Osteoblast (primary cell): ENCODE measurements around the gene FOXO6. TPM values are rescaled to one million over a fixed set of nuclear protein-coding genes. Genes with fewer than 3 reads are reported as not detected.

Experiments used
- total RNA-seq: library from RNA; depleted of rRNA; stranded (reverse); fragments of >200 nt; gene quantifications from 2 replicates; pipeline ENCODE4 v1.2.3, GENCODE V29; 2012

FOXO6 gene
- total RNA-seq, 1 donor = not detected

Other genes starting within 250 kb of the FOXO6 start
- 30.9 and 33.7 TPM in 2 replicates for gene SCMH1, start 119.1 kb upstream of the FOXO6 start, total RNA-seq
- gene EDN2, start 123.2 kb downstream of the FOXO6 start, total RNA-seq = not detected in 2 replicates